Measurements from ENCODE around the gene NUP153.

DNA sequence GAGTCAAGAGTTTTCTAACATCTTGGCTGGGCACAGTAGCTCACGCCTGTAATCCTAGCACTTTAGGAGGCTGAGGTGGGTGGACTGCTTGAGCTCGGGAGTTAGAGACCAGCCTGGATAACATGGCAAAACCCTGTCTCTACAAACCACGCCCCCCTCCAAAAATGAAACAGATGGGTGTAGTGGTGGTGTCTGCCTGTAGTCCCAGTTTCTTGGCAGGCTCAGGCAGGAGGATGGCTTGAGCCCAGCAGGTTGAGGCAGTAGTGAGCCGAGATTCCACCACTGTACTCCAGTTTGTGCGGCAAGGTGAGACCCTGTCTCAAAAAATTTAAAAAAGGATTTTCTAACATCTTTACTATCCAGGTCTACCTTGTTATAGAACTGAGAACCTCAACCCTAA is 84.6 kb downstream of the NUP153 start:
- TF ChIP-seq, protein P1, sequence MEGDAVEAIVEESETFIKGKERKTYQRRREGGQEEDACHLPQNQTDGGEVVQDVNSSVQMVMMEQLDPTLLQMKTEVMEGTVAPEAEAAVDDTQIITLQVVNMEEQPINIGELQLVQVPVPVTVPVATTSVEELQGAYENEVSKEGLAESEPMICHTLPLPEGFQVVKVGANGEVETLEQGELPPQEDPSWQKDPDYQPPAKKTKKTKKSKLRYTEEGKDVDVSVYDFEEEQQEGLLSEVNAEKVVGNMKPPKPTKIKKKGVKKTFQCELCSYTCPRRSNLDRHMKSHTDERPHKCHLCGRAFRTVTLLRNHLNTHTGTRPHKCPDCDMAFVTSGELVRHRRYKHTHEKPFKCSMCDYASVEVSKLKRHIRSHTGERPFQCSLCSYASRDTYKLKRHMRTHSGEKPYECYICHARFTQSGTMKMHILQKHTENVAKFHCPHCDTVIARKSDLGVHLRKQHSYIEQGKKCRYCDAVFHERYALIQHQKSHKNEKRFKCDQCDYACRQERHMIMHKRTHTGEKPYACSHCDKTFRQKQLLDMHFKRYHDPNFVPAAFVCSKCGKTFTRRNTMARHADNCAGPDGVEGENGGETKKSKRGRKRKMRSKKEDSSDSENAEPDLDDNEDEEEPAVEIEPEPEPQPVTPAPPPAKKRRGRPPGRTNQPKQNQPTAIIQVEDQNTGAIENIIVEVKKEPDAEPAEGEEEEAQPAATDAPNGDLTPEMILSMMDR (conservative IDR thresholded peaks at IDR 0.05; ENCODE audit: low read length), result no peak
- no peak for TF ChIP-seq EZH2phosphoT487 (IDR thresholded peaks at IDR 0.05; ENCODE audit: borderline replicate concordance, low read depth, low read length)

Data from OCI-LY7 (cell line).